Activated T-cell treated with anti-CD3 and anti-CD28 coated beads, Interleukin-2, amount 50 U/mL, for 72 hours (primary cell): ENCODE measurements around the gene STYK1. TPM values are rescaled to one million over a fixed set of nuclear protein-coding genes. Genes with fewer than 3 reads are reported as not detected.

Experiments
- total RNA-seq, 2 donors: library from RNA; stranded (reverse); gene quantifications; one replicate each; pipeline ENCODE4 v1.2.3, GENCODE V29; 2022

STYK1 gene
- total RNA-seq, 2 donors from 2014 or later: 1.6 to 1.8 TPM

Other genes with a start within 250 kb of the STYK1 start
- gene KLRC2, start 238.0 kb downstream of the STYK1 start, total RNA-seq: 1 to 10 TPM; 1.4 to 1.9 TPM
- gene KLRC1, start 220.7 kb downstream of the STYK1 start, total RNA-seq: 1 to 10 TPM; 3.1 to 9.0 TPM
- gene EIF2S3B, start 168.2 kb downstream of the STYK1 start, total RNA-seq: 1 to 10 TPM in 1 of 2 donors, under 1 TPM in 1; 0.63 to 1.2 TPM
- 10 to 100 TPM; 42.7 to 52.5 TPM for gene MAGOHB, start 60.4 kb downstream of the STYK1 start, total RNA-seq
- 100 to 1,000 TPM; 108 to 132 TPM for gene YBX3, start 49.3 kb upstream of the STYK1 start, total RNA-seq
- not detected for gene TAS2R7, start 128.6 kb upstream of the STYK1 start, total RNA-seq
- gene TAS2R8, start 133.2 kb upstream of the STYK1 start, total RNA-seq: not detected
- not detected for gene TAS2R9, start 136.1 kb upstream of the STYK1 start, total RNA-seq
- under 1 TPM; 0.31 to 0.63 TPM for gene TAS2R10, start 152.3 kb upstream of the STYK1 start, total RNA-seq
- 1 to 10 TPM; 2.1 to 3.0 TPM for gene PRR4, start 175.4 kb upstream of the STYK1 start, total RNA-seq
- 10 to 100 TPM; 13.0 to 17.6 TPM for gene PRH1, start 210.2 kb upstream of the STYK1 start, total RNA-seq
- under 1 TPM; 0.53 TPM for gene TAS2R13, start 235.5 kb upstream of the STYK1 start, total RNA-seq